Measurements from ENCODE around the gene APOBEC3A.
"Not testable (repeated sequence)": the region's sequence is repeated elsewhere in the genome, so short reads cannot be mapped to it uniquely, and the experiment has no call there.

APOBEC3A gene

GRCh38 chr22:38977289-38977688 lies 19.9 kb downstream of the APOBEC3A start:
- DNase-seq (ENCODE audit: low read depth in 2 of 3, low spot score in 1 of 3), result not testable (repeated sequence)

- DNase-seq (ENCODE audit: low read depth in 2 of 3, low spot score in 1 of 3), result not testable (repeated sequence)
Measured at GRCh38 chr22:38980587-38980986, 23.2 kb downstream of the APOBEC3A start.

GRCh38 chr22:38981005-38981991 lies 23.9 kb downstream of the APOBEC3A start:
- no peak for DNase-seq (ENCODE audit: low read depth in 2 of 3, low spot score in 1 of 3)

- peak; percentile 42 to 54 (median 51) for DNase-seq (ENCODE audit: low read depth in 2 of 3, low spot score in 1 of 3)
Measured at GRCh38 chr22:38981992-38982927, 24.9 kb downstream of the APOBEC3A start, which contains the start of gene APOBEC3B. Gene APOBEC3B, plus strand, starts transcription at chr22:38982347. Its CDS starts 107 bp downstream, at chr22:38982454.

- DNase-seq (ENCODE audit: low read depth in 2 of 3, low spot score in 1 of 3), result no peak
Measured at GRCh38 chr22:38984224-38984623, 26.8 kb downstream of the APOBEC3A start.

- peak; percentile 61 to 83 (median 71) for DNase-seq (ENCODE audit: low read depth in 2 of 3, low spot score in 1 of 3)
Measured at GRCh38 chr22:38984784-38985757, 27.7 kb downstream of the APOBEC3A start.

GRCh38 chr22:38986629-38987028 lies 29.2 kb downstream of the APOBEC3A start:
- no peak for DNase-seq (ENCODE audit: low read depth in 2 of 3, low spot score in 1 of 3)

- no peak for DNase-seq (ENCODE audit: low read depth in 2 of 3, low spot score in 1 of 3)
Measured at GRCh38 chr22:38987171-38987895, 29.9 kb downstream of the APOBEC3A start.

- DNase-seq (ENCODE audit: low read depth in 2 of 3, low spot score in 1 of 3), result no peak
Measured at GRCh38 chr22:38989466-38989865, 32.1 kb downstream of the APOBEC3A start.

- DNase-seq (ENCODE audit: low read depth in 2 of 3, low spot score in 1 of 3), result not testable (repeated sequence)
Measured at GRCh38 chr22:38992871-38993371, 35.5 kb downstream of the APOBEC3A start.

- no peak for DNase-seq (ENCODE audit: low read depth in 2 of 3, low spot score in 1 of 3)
Measured at GRCh38 chr22:38996105-38996504, 38.7 kb downstream of the APOBEC3A start.

- DNase-seq (ENCODE audit: low read depth in 2 of 3, low spot score in 1 of 3), result no peak
Measured at GRCh38 chr22:38997518-38997917, 40.1 kb downstream of the APOBEC3A start.

- peak; percentile 64 to 65 (median 65) for DNase-seq (ENCODE audit: low read depth in 2 of 3, low spot score in 1 of 3)
Measured at GRCh38 chr22:39003165-39003638, 45.8 kb downstream of the APOBEC3A start.

- no peak for DNase-seq (ENCODE audit: low read depth in 2 of 3, low spot score in 1 of 3)
Measured at GRCh38 chr22:39007177-39007576, 49.8 kb downstream of the APOBEC3A start.

GRCh38 chr22:39008271-39008850 lies 51.0 kb downstream of the APOBEC3A start:
- not testable (repeated sequence) for DNase-seq (ENCODE audit: low read depth in 2 of 3, low spot score in 1 of 3)

GRCh38 chr22:39010946-39011345 lies 53.5 kb downstream of the APOBEC3A start:
- no peak for DNase-seq (ENCODE audit: low read depth in 2 of 3, low spot score in 1 of 3)

Measured in stimulated activated CD4-positive, alpha-beta T cell treated with anti-CD3 and anti-CD28 coated beads, Interleukin-12 subunit alpha, Interleukin-12 subunit beta, amount 100 ng/mL, for 48 hours (primary cell).